Muscle layer of colon (tissue), 2 donors: ENCODE measurements around the gene ANKRD1.

Source experiments
- H3K27ac ChIP-seq: one replicate; pipeline ENCODE4 v1.7.0; 2013; ENCODE audit warnings: low read depth, mild to moderate bottlenecking, low read length, moderate library complexity
- H3K27me3 ChIP-seq, 2 donors: one replicate each; pipeline ENCODE4 v1.7.0; 2013; ENCODE audit warnings: low read length in 2 of 2, mild to moderate bottlenecking in 2 of 2; ENCODE audit not compliant: insufficient read depth in 2 of 2, control insufficient read depth in 1 of 2
- H3K36me3 ChIP-seq: one replicate; pipeline ENCODE4 v1.7.0; 2013; ENCODE audit warnings: mild to moderate bottlenecking, low read length; ENCODE audit not compliant: insufficient read depth
- H3K4me1 ChIP-seq: one replicate; pipeline ENCODE4 v1.7.0; 2013; ENCODE audit warnings: mild to moderate bottlenecking, low read length; ENCODE audit not compliant: insufficient read depth
- H3K4me3 ChIP-seq, 2 donors: one replicate each; pipeline ENCODE4 v1.7.0; 2013; ENCODE audit warnings: low read length in 2 of 2, low read depth in 1 of 2, mild to moderate bottlenecking in 1 of 2, moderate library complexity in 1 of 2
- H3K9ac ChIP-seq: one replicate; pipeline ENCODE4 v1.7.0; 2013; ENCODE audit warnings: low read length
- H3K9me3 ChIP-seq: one replicate; pipeline ENCODE4 v1.7.0; 2013; ENCODE audit warnings: mild to moderate bottlenecking, low read length
- donor health status: abdominal sarcoma.
- donor health status: Adenocarcinoma of cecum.

ANKRD1 gene

DNA sequence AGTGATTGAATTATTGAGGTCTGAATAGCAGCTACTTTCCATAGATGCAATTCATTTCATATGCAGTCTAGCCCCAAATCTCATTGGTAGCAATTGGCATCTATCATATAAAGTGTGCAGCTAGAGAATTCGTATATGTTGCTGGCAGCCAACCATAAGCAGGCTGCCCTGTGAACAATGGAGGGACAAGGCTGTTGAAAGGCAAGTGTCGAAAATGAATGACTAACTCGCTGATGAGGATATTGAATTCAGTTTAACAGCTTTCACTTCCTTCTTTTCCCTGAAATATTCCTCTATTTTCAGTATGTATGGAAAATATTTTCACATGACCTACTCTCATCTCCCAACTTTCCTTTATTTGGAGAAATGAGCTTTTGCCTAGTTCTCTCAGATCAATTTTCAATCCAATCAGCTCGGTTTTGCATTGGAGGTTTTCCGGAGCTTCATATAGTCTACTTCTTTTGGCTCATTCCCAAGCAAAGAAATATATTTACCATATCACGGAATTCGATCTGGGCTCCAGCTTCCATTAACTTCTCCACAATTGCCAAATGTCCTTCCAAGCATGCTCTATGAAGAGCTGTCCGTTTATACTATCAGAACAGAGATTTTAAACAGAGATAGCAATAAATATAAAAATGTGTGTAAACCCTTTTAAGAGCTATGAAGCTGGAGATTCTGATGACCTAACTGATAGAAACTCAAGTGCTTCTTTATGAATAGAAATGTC, 3.5 kb downstream of the ANKRD1 start:
- Histone ChIP-seq H3K27me3 (no peaks in the 10 kb centered on the region), H3K4me1 (no peaks in the 10 kb centered on the region), H3K36me3 (no peaks in the 10 kb centered on the region), H3K9me3 (no peaks in the 10 kb centered on the region), H3K27ac (no peak overlapping the region), H3K9ac (no peak overlapping the region), H3K4me3 (no peak overlapping the region)

DNA sequence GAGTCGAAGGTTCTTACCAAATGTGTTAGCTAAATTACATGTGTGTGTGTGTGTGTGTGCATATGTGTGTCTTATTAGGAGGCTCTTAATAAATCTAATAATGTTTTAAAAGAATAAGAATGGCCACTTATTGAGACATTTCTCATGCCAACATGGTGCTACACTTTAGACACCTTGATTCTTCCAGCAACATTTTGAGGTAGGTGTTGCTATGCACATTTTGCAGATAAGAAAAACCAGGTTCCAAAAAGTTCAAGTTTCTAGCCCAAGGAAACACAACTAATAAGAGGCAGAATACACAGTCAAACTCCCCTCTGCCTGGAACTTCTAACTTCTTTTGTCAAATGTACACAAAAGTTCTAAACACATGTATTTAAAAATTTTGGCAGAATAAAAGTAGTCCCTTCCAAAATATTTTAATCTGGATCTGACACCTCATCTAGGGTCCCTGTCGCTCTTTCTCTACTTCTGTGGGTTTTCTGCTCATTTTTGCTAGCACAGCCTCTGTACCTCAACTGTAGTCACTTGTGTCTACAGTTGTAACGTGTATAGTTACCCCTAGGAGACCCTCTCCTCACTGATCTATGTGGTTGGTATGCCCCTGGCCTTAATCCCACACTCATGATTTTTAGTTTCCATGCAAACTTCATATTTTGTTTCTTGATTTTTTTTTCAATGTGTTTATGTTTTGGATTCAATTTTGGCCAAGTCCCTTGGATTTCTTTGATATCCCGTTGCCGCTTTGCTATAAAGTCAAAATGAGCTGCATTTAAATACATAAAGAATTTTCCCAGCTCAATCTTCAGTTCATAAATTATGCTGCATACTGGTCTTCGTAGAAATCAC, 4.3 kb downstream of the ANKRD1 start:
- Histone ChIP-seq H3K4me3 (no peak overlapping the region), H3K27me3 (no peaks in the 10 kb centered on the region), H3K9ac (no peak overlapping the region), H3K4me1 (no peaks in the 10 kb centered on the region), H3K36me3 (no peaks in the 10 kb centered on the region), H3K27ac (no peak overlapping the region), H3K9me3 (no peaks in the 10 kb centered on the region)

DNA sequence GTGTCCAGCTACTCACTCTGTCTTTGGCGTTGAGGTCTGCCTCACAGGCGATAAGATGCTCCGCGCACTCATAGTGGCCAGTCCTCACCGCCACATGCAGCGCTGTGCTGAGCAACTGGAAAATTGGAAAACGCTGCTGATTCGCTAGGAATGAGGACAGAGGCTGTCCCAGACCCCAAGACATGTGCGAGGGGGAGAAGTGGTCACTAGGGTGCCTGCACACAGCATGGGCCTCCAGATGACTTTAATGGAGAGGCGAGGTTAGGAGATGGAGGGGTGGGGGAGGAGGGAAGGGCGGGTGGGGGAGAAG, 5.2 kb downstream of the ANKRD1 start:
- no peaks in the 10 kb centered on the region for H3K4me1 ChIP-seq
- H3K9ac ChIP-seq, result no peak overlapping the region
- no peak overlapping the region for H3K27ac ChIP-seq
- no peaks in the 10 kb centered on the region for H3K36me3 ChIP-seq
- no peaks in the 10 kb centered on the region for H3K9me3 ChIP-seq
- no peak overlapping the region for H3K4me3 ChIP-seq
- no peaks in the 10 kb centered on the region for H3K27me3 ChIP-seq

DNA sequence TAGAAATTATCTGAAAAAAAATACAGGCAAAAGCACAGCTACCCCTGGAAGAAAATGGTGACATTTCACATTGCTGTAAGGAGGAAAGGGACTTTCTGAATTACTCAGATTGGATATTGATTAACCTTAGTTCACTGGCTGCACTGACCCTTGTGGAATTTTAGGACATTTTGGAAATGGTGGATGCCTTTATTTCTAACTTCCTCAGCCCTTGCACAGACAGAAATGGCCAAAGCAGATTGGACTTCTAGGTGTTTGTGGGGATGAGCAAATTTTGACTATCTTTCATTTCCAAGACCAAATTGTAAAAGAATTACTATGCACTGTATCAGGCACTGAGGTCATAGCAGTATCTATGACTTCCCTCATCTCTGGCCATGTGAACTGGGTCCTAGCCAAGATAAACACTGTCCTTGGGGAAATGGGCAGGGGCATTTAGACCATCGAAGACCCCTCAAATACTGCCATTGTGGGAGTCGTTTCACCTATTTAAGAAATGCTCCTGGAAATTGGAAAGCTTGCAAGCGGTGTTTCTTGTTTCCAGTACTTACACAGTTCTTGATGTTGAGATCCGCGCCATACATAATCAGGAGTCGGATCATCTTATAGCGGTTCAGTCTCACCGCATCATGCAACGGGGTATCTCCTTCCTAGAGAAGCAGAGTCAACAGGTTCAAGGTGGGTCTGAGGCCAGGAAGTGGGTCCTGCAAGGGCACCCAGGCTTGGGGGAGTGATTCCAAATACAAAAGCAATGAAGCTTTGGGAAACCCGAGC, 5.7 kb downstream of the ANKRD1 start:
- Histone ChIP-seq H3K4me1 (no peaks in the 10 kb centered on the region), H3K4me3 (no peak overlapping the region), H3K27ac (no peak overlapping the region), H3K9ac (no peak overlapping the region), H3K27me3 (no peaks in the 10 kb centered on the region), H3K9me3 (no peaks in the 10 kb centered on the region), H3K36me3 (no peaks in the 10 kb centered on the region)

DNA sequence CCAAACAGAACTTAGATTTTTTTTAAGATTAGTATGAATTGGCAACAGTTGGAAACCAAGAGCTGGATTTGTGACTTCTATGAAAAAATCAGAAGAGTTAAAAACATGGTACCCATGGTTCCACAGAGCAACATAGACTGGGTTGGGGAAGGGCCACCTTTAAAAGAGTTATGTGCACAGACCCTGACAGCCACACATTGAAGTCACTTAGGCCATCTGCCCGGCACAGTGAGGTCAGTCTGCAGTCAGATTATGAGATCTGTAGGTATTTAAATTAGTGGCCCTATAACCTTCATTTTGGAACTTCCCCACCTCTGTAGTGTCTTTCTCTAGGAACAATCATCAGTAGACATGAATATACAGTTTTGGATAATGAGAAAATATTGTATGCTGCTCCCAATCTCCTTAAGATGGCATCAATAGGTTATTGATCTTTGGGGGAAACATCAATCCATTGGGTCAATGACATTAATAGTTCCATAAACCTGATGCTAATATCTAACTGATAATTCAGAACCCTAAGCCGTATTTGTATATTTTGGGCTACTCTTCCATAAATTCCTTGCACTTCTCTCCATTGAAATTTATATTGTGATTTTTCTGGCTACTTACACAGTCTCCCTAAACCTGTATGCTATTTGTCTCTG, 7.0 kb downstream of the ANKRD1 start:
- no peaks in the 10 kb centered on the region for H3K9me3 ChIP-seq
- no peak overlapping the region for H3K9ac ChIP-seq
- no peaks in the 10 kb centered on the region for H3K4me1 ChIP-seq
- no peak overlapping the region for H3K4me3 ChIP-seq
- H3K27ac ChIP-seq, result no peak overlapping the region
- no peaks in the 10 kb centered on the region for H3K27me3 ChIP-seq
- H3K36me3 ChIP-seq, result no peaks in the 10 kb centered on the region

DNA sequence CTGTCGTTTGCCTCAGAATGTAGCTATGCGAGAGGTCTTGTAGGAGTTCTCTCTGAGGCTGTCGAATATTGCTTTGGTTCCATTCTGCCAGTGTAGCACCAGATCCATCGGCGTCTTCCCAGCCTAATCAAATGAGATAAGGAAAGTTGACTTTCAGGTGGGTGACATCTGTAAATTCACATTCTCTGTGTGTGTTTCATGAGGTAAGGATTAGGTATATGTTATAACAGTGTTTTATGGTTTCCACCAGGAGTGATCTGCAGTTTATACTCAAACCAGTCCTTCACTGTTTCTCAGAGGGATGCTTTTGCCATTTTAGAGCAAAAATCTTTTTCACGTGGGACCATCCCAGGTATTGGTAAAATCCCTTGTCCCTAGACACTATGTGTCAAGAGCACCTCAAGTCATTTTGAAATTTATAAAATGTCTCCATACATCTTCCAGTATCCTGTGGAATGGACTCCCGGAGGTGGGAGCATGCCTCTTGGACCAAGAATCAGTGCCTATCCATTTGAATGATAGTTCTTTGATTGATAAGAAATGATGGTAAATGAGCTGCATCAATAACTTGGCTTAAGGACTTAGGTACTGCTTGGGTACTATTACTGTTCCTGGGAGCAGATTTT, 7.9 kb downstream of the ANKRD1 start:
- Histone ChIP-seq H3K4me1 (no peaks in the 10 kb centered on the region), H3K9ac (no peak overlapping the region), H3K9me3 (no peaks in the 10 kb centered on the region), H3K36me3 (no peaks in the 10 kb centered on the region), H3K27ac (no peak overlapping the region), H3K27me3 (no peaks in the 10 kb centered on the region), H3K4me3 (no peak overlapping the region)

DNA sequence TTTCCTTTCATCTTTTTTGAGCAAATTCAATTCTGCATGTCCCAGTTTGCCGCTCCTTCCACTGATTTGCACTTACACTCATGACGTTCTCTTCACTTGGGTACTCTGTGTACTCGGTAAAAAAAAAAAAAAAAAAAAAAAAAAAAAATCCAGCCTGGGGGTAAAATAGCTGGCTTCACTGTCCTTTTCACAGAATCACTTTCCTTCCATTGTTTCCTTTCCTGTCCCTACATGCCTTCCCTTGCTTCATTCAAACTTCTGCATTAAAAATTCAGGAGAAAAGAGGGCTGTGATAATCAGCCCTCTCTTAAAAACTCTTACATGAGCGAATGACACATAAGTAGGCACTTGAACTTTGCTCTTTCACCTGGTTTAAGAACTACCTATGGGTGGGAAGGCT, 8.7 kb downstream of the ANKRD1 start:
- Histone ChIP-seq H3K4me3 (no peak overlapping the region), H3K9ac (no peak overlapping the region), H3K36me3 (no peaks in the 10 kb centered on the region), H3K4me1 (no peaks in the 10 kb centered on the region), H3K9me3 (no peaks in the 10 kb centered on the region), H3K27ac (no peak overlapping the region), H3K27me3 (no peaks in the 10 kb centered on the region)

DNA sequence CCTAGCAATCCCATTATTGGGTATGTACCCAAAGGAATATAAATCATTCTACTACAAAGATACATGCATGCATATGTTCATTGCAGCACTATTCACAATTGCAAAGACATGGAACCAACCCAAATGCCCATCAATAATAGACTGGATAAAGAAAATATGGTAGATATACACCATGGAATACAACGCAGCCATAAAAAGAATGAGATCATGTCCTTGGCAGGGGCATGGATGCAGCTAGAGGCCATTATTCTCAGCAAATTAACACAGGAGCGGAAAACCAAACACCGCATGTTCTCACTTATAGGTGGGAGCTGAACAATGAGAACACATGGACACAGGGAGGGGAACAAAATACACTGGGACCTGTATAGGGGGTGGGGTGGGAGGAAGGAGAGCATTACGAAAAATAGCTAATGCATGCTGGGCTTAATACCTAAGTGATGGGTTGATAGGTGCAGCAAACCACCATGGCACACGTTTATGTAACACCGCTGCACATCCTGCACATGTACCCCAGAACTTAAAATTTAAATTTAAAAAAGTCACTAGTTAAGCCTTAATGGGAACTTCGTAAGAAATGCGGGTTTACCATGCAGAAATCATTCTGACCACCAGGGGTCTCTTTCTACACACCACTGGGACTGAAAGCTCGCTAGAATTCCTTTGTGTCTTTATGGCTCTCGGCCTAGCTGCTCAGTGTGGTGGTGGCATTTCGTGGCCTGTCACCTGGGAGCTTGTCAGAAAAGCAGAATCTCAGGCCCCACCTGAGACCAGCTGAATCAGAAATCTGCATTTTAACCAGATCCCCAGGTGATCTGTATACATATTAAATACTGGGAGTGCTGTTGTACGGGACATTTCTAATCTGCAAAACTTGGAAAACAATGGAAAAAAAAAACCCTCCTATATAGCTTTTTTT, 9.5 kb downstream of the ANKRD1 start:
- Histone ChIP-seq H3K27me3 (no peaks in the 10 kb centered on the region), H3K4me1 (no peaks in the 10 kb centered on the region), H3K36me3 (no peaks in the 10 kb centered on the region), H3K9me3 (no peaks in the 10 kb centered on the region), H3K9ac (no peak overlapping the region), H3K4me3 (no peak overlapping the region), H3K27ac (no peak overlapping the region)

DNA sequence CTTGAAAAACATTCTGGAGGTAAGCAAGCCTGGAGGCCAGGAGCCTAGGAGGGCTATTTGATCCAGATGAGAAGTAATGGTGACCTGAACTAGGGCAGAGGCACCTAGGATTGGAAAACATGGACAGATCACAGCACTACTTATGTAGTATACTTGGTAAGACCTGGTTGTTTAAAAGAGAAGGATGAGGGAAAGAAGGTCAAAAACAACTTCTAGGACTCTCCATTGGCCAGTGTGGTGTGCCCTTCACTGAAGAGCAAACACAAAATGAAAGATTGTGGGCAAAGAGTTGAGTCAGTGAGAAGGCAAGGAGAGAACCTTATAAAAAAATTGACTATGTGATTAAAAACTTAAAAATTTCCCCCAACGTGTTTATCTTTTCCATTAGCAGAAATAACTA, 14.3 kb downstream of the ANKRD1 start:
- Histone ChIP-seq H3K27ac (no peak overlapping the region), H3K9me3 (no peaks in the 10 kb centered on the region), H3K27me3 (no peaks in the 10 kb centered on the region), H3K4me1 (no peaks in the 10 kb centered on the region), H3K4me3 (no peak overlapping the region), H3K36me3 (peaks cover 9% of the 10 kb centered on the region), H3K9ac (no peak overlapping the region)

DNA sequence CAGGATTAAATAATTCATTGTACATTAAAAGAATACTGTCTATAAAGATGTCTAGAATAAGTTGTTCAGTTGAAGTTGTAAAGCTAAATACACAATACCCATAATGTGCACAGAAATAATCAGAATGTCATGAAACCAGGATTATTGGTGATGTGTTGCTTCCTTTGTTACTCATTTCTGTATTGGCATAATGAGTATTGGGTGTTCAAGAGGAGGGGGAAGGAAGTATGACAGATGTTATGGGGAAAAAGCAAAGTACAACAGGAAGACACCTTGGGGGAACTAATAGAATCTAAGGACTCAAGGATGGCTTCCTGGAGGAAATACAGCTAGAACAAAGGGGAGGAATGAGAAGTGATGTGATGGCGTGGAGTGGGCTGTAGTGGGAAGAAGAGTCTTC, 15.0 kb downstream of the ANKRD1 start:
- H3K36me3 ChIP-seq, result peaks cover 14% of the 10 kb centered on the region
- no peak overlapping the region for H3K9ac ChIP-seq
- H3K4me1 ChIP-seq, result no peaks in the 10 kb centered on the region
- no peaks in the 10 kb centered on the region for H3K9me3 ChIP-seq
- no peak overlapping the region for H3K4me3 ChIP-seq
- H3K27me3 ChIP-seq, result no peaks in the 10 kb centered on the region
- no peak overlapping the region for H3K27ac ChIP-seq
